Left hindlimb (tissue), 1 donor: ENCODE data around the gene CHD2.
"Not testable (repeated sequence)": the region's sequence is repeated elsewhere in the genome, so short reads cannot be mapped to it uniquely, and the experiment has no call there.

ENCODE experiments used
- DNase-seq: peaks from one replicate; pipeline ENCODE4 v3.0.0-alpha.2; 2018

CHD2 gene

DNA sequence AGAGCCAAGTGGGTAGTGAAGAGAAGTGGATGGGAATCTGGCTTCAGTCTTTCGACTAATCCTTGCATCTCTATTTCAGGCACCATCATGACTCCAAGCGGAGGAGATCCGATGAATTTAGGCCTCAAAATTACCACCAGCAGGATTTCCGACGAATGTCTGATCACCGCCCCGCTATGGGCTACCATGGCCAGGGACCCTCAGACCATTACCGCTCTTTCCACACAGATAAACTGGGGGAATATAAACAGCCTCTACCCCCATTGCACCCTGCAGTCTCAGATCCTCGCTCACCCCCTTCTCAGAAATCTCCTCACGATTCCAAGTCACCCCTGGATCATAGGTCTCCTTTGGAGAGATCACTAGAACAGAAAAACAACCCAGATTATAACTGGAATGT lies 124.2 kb downstream of the CHD2 start:
- no peak for DNase-seq

GRCh38 chr15:93024716-93025624 lies 124.8 kb downstream of the CHD2 start:
- no peak for DNase-seq

- DNase-seq: no peak
These were observed 125.5 kb downstream of the CHD2 start for GRCh38 chr15:93025625-93025982.

DNA sequence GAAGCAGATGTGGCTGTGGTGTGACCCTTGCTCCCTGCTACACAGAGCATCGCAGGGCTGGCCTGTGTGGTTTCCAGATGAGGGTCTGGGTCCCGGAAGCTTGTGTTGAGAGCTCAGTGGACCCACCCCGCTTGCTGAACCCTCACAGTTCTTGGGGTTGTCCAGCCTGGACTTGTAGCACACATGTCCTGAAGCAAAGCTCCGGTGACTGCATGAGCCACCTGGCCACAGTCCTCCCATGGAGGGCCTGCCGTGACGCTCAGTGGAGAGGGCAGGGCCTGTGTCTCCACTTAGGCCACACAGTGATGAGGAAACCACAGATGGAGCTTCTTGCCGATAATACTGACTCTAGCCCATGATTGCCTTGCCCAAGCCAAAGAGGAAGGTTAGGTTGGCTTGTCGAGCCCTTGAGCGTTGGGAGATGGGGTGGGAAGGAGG lies 126.3 kb downstream of the CHD2 start:
- no peak for DNase-seq

GRCh38 chr15:93027413-93027812 lies 127.3 kb downstream of the CHD2 start:
- DNase-seq: no peak

DNA sequence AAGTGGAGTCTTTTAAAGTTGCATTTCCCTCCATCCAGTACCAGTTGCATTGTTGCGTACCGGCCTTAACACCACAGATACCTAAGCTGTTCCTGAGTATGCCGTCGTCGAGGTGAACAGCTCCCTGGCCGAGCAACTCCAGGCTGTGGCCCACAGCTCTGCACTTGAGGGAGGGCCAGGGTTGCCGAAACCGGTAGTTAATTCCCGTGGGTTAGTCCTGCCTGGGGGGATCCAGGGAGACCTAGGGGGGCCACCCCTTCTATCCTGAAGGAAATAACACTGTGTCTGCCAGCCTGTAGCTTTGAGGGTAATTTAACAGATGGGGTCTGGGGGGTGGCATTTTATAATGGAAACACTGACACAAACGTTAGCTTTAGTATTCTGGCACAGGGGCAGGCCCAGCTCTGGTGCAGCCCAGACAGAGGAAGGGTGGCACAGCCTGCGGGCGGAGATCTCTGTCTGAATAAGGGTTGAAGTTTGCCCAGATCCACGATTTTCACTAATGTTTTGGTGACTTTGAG lies 128.0 kb downstream of the CHD2 start:
- no peak for DNase-seq

- DNase-seq: peak; percentile 88
These were observed 128.6 kb downstream of the CHD2 start for GRCh38 chr15:93028632-93029213.

DNA sequence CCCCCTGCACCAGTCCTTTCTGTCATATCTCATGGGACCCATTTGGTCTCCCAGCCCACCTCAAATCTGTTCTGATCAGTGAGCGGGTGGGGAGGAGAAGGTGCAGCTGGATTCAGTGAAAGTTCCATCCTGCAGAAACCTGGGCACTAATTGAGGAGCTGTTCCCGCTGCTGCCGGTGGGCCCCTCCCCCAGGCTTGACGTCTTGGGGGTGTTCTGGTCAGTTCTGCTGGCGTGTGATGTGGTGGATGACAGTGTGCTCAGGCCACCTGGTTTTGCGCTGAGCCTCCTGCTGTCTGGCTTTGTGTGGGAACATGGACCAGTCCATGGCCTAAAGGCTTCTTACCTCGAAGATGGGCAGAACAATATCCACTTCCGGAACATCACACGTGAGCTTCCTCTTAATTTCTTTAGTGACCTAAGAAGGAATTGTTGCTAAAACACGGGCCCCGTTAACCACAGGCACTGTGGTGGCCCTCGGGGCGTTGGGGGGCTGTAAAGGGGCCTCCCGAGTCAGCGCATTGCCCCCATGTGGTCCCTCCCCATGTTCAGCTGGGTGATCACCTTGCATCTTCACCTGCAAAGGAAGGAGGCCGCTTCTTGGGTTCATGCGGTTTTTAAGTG lies 129.2 kb downstream of the CHD2 start:
- DNase-seq: peak; percentile 63

DNA sequence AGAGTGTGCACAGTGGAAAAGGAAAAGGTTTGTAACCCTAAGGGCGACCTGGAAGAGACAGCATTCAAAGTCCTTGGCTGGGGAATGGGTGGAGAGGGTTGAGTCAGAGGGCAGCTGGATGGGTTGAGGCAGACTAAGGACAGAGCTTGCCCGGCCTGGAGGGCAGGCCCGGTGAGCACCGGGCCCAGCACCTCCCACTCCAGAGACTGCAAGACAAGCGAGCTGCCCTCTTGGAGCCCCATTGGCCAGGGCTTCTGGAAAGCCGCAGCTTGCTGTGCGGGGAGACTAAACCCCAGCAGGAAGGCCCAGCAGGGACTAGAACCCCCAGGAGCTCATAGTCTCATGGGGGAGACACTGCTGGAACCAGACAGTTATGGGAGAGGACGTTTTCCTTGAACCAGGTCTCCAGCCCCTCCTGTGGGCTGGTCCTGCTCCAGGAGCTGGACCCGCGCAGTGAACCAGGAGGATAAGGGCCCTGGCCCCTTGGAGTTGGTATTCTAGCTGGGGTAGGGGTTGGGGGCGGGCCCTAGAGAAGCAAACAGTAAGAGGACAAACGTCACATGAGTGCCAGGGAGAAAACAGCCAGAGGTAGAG lies 129.8 kb downstream of the CHD2 start:
- DNase-seq: no peak

GRCh38 chr15:93030430-93031102 lies 130.4 kb downstream of the CHD2 start:
- DNase-seq: peak; percentile 77

DNA sequence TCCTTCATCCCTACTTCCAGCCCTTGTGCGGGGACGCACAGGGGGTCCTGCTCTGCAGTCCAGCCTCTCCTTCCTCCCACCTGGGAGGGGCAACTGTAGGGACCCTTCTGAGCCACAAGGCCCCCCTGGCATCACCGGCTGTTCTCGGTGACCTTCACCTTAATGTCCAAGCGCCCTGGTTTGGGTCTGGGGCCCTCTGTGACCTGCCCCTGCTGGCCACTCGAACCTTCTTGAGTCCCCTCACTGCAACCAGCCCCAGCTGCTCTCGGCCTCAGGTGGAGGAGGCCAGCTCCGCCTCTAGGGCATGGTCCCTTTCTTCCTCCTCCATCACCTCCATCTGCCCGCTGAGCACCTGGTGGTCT lies 131.0 kb downstream of the CHD2 start:
- no peak for DNase-seq

GRCh38 chr15:93031557-93032384 lies 131.6 kb downstream of the CHD2 start:
- DNase-seq: not testable (repeated sequence)

- DNase-seq: not testable (repeated sequence)
These were observed 132.5 kb downstream of the CHD2 start for GRCh38 chr15:93032515-93033206.

DNA sequence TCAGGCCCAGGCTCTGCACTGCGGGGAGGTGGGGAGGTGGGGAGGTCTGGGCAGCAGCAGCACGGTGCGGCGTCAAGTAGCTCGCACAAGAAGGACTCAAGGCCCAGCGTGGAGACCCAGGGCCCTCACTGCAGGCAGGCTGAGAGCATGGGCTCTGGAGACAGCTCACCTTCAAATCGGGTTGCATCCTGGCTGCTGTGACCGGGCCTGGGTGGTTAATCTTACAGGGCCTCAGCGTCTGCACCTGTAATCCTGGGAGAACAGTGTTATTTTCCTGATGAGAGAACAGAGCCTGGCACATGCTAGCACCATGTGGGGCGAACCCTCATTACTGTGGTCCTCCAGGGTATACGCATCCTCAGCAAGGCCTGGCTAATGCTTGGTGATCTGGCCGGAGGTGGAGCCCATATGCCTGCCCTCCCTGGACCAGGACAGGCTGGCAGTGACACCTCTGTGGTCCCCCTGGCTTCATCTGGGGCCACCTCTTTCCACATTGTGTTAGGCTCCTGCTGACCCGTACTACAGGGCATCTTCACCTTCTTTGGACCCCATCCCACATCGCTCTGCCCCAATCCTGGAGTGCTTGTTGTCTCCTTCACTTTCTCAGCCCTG lies 133.4 kb downstream of the CHD2 start:
- DNase-seq: no peak

DNA sequence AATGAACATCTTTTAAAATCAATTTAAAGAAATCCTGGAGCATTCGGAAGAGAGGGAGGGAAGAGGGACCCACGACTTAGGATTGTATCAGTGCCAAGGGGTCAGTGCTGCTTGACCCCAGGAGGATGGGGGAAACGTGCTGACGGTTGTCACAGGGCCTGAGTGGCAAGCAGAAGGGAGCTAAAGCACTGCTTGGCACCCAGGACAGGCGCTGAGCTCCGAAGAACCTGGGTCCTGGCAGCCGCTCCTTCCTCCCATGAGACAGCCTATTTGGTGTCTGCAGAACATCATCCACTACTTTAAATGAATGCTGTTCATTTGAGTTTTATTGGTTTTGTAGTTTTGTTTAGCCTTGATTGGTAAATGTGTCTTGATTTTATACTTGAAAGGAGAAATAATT lies 134.4 kb downstream of the CHD2 start:
- no peak for DNase-seq

- DNase-seq: no peak
These were observed 135.2 kb downstream of the CHD2 start for GRCh38 chr15:93035092-93035915.

GRCh38 chr15:93035953-93036810 lies 136.1 kb downstream of the CHD2 start:
- no peak for DNase-seq

- peak; percentile 85 for DNase-seq
These were observed 137.1 kb downstream of the CHD2 start for GRCh38 chr15:93036951-93037819.
